CD4-positive, alpha-beta memory T cell (primary cell): ENCODE data around the gene ELMO2. TPM values are rescaled to one million over a fixed set of nuclear protein-coding genes. Genes with fewer than 3 reads are reported as not detected.

Experiments used
- CTCF ChIA-PET: fragments of 350-600 bp; sonication (Branson Sonifier 250); formaldehyde crosslinking; loops from one replicate; lab custom pipeline; 2021; ENCODE audit warnings: inconsistent platforms; ENCODE audit not compliant: partially characterized antibody; lab: Charles Lee
- POLR2A ChIA-PET: fragments of 350-600 bp; sonication (Branson Sonifier 250); formaldehyde crosslinking; loops from one replicate; lab custom pipeline; 2021; ENCODE audit not compliant: partially characterized antibody; lab: Charles Lee
- DNase-seq, 5 donors: peaks; one replicate each; pipeline versions ENCODE4 v3.0.0 to v3.0.0-alpha.2; 2020 to 2022; ENCODE audit warnings: mixed read lengths in 1 of 5
- H3K27ac ChIP-seq: one replicate; pipeline ENCODE4 v1.7.0; 2013; ENCODE audit warnings: low read depth, low read length
- H3K27me3 ChIP-seq: 2 replicates; pipeline ENCODE4 v1.7.0; 2013; ENCODE audit warnings: mild to moderate bottlenecking, low read length, moderate library complexity; ENCODE audit not compliant: insufficient read depth
- H3K36me3 ChIP-seq: 2 replicates; pipeline ENCODE4 v1.7.0; 2013; ENCODE audit warnings: mild to moderate bottlenecking, low read length, moderate library complexity; ENCODE audit not compliant: insufficient read depth
- H3K4me1 ChIP-seq: 2 replicates; pipeline ENCODE4 v1.7.0; 2013; ENCODE audit warnings: mild to moderate bottlenecking, low read length, moderate library complexity; ENCODE audit not compliant: insufficient read depth
- H3K4me3 ChIP-seq, 2 donors: one replicate each; pipeline ENCODE4 v1.7.0; 2013; ENCODE audit warnings: low read length in 2 of 2, mild to moderate bottlenecking in 1 of 2
- H3K9me3 ChIP-seq, 2 donors: one replicate each; pipeline ENCODE4 v1.7.0; 2013; ENCODE audit warnings: low read length in 2 of 2, control low read depth in 1 of 2; ENCODE audit not compliant: control insufficient read depth in 1 of 2
- H3K27ac Mint-ChIP-seq, 7 donors: one replicate each; pipeline ENCODE4 v1.8.0; 2020 to 2021; ENCODE audit warnings: mixed read lengths in 7 of 7, mild to moderate bottlenecking in 6 of 7, inconsistent platforms in 3 of 7, moderate library complexity in 3 of 7
- H3K27me3 Mint-ChIP-seq, 2 donors: one replicate each; pipeline ENCODE4 v1.8.0; 2020 to 2021; ENCODE audit warnings: mixed read lengths in 2 of 2
- H3K36me3 Mint-ChIP-seq, 2 donors: one replicate each; pipeline ENCODE4 v1.8.0; 2020 to 2021; ENCODE audit warnings: mixed read lengths in 2 of 2, inconsistent platforms in 1 of 2, mild to moderate bottlenecking in 1 of 2
- H3K4me1 Mint-ChIP-seq, 4 donors: one replicate each; pipeline ENCODE4 v1.8.0; 2020 to 2021; ENCODE audit warnings: mixed read lengths in 4 of 4, mild to moderate bottlenecking in 1 of 4
- H3K4me3 Mint-ChIP-seq, 8 donors: one replicate each; pipeline ENCODE4 v1.8.0; 2020 to 2021; ENCODE audit warnings: mixed read lengths in 8 of 8, mild to moderate bottlenecking in 7 of 8, moderate library complexity in 6 of 8, inconsistent platforms in 3 of 8
- H3K9me3 Mint-ChIP-seq, 8 donors: one replicate each; pipeline ENCODE4 v1.8.0; 2020 to 2021; ENCODE audit warnings: mixed read lengths in 8 of 8, mild to moderate bottlenecking in 5 of 8, inconsistent platforms in 3 of 8, moderate library complexity in 1 of 8
- intact Hi-C: fragments of 100-400 bp; cut with micrococcal nuclease; formaldehyde crosslinking; loops from one replicate; pipeline ENCODE4 v1.15.1; 2023
- polyA plus RNA-seq, 2 donors: library from polyadenylated mRNA; unstranded; fragments of 300-500 nt; fragmentation: Illumina TruSeq; gene quantifications; one replicate each; pipeline ENCODE4 v1.2.3, GENCODE V29; 2021
- total RNA-seq, 2 experiments: library from RNA; stranded (reverse); gene quantifications; one replicate each; pipeline ENCODE4 v1.2.3, GENCODE V29; 2021

The ELMO2 gene
- 10 to 100 TPM; 65.1 to 70.7 TPM for total RNA-seq
- 10 to 100 TPM; 52.5 to 98.9 TPM for polyA plus RNA-seq

GRCh38 chr20:46406200-46406985 lies at the start of gene ELMO2:
ELMO2 (minus strand) TSS chr20:46406615; CDS start chr20:46394482, 12,133 bp downstream.
- peaks cover 0 to 19% of the 10 kb centered on the region in 2 donors for H3K36me3 Mint-ChIP-seq

GRCh38 chr20:46455729-46456128 lies 49.3 kb upstream of the ELMO2 start:
- Histone ChIP-seq H3K36me3 (no peaks in the 10 kb centered on the region), H3K27me3 (no peaks in the 10 kb centered on the region), H3K4me1 (no peaks in the 10 kb centered on the region), H3K4me3 (no peak overlapping the region), H3K9me3 (peaks cover 0 to 10% of the 10 kb centered on the region in 2 donors), H3K27ac (no peak overlapping the region)
- peaks cover 0 to 13% (median under 1%) of the 10 kb centered on the region in 4 donors for H3K4me1 Mint-ChIP-seq
- no peak for DNase-seq
- H3K27me3 Mint-ChIP-seq = peaks cover 30 to 31% of the 10 kb centered on the region in 2 donors
- ChIA-PET CTCF (no interaction called here), POLR2A (no interaction called here)
- H3K27ac Mint-ChIP-seq = no peak overlapping the region
- H3K9me3 Mint-ChIP-seq = peaks cover 0 to 27% (median 22%) of the 10 kb centered on the region in 8 donors
- intact Hi-C loops = no loop called here
- peaks cover 10 to 15% of the 10 kb centered on the region in 2 donors for H3K36me3 Mint-ChIP-seq
- H3K4me3 Mint-ChIP-seq = no peak overlapping the region

More at GRCh38 chr20:46406200-46406985, at the start of gene ELMO2:
- H3K4me1 ChIP-seq = peaks cover 63% of the 10 kb centered on the region
- POLR2A ChIA-PET = interaction anchor here (0.7 to 3.4 kb wide), 12 partner anchors 19 to 1096 kb away, joined by 3 to 17 read pairs (median 3); partner anchors contain the start of genes PCIF1 and ZNF335
- no peaks in the 10 kb centered on the region for H3K36me3 ChIP-seq
- Mint-ChIP-seq H3K9me3 (no peaks in the 10 kb centered on the region), H3K4me3 (peak within 1 kb of the TSS; percentile 91 to 99 (median 96)), H3K27me3 (peaks cover 0 to 3% of the 10 kb centered on the region in 2 donors), H3K4me1 (peaks cover 49 to 83% (median 66%) of the 10 kb centered on the region in 4 donors), H3K27ac (peak within 1 kb of the TSS; percentile 96 to 99 (median 97))
- no peaks in the 10 kb centered on the region for H3K27me3 ChIP-seq
- no peaks in the 10 kb centered on the region for H3K9me3 ChIP-seq
- CTCF ChIA-PET = interaction anchor here (0.7 to 3.9 kb wide), 12 partner anchors 13 to 525 kb away, joined by 3 to 27 read pairs (median 3); partner anchors contain the start of genes CDH22 and ZSWIM1
- peak within 1 kb of the TSS; percentile 95 for H3K27ac ChIP-seq
- H3K4me3 ChIP-seq = peak within 1 kb of the TSS; percentile 64 to 73
- DNase-seq = peak; percentile 94 to 98 (median 95)
- intact Hi-C loops = loop anchor here (1.0 kb wide), 4 partner anchors 42 to 434 kb away; partner anchors contain the start of genes NCOA5, TP53RK and ZNF335

GRCh38 chr20:46446851-46447250 lies 40.4 kb upstream of the ELMO2 start:
- intact Hi-C loops = no loop called here
- Histone ChIP-seq H3K27me3 (no peaks in the 10 kb centered on the region), H3K36me3 (no peaks in the 10 kb centered on the region), H3K4me1 (no peaks in the 10 kb centered on the region), H3K9me3 (no peaks in the 10 kb centered on the region), H3K27ac (no peak overlapping the region), H3K4me3 (no peak overlapping the region)
- H3K4me1 Mint-ChIP-seq = peaks cover 0 to 1% (median 0%) of the 10 kb centered on the region in 4 donors
- CTCF ChIA-PET = no interaction called here
- peaks cover 22 to 26% of the 10 kb centered on the region in 2 donors for H3K27me3 Mint-ChIP-seq
- no peak overlapping the region for H3K4me3 Mint-ChIP-seq
- H3K27ac Mint-ChIP-seq = no peak overlapping the region
- POLR2A ChIA-PET = no interaction called here
- H3K9me3 Mint-ChIP-seq = peaks cover 0 to 5% (median under 1%) of the 10 kb centered on the region in 8 donors
- no peaks in the 10 kb centered on the region for H3K36me3 Mint-ChIP-seq
- no peak for DNase-seq

- no peak for DNase-seq
- Mint-ChIP-seq H3K27ac (no peak overlapping the region), H3K27me3 (peaks cover 20 to 25% of the 10 kb centered on the region in 2 donors), H3K36me3 (no peaks in the 10 kb centered on the region), H3K9me3 (peaks cover 0 to 5% (median 0%) of the 10 kb centered on the region in 8 donors), H3K4me3 (no peak overlapping the region), H3K4me1 (no peaks in the 10 kb centered on the region)
- intact Hi-C loops = no loop called here
- no peak overlapping the region for H3K27ac ChIP-seq
- no peaks in the 10 kb centered on the region for H3K9me3 ChIP-seq
- POLR2A ChIA-PET = no interaction called here
- H3K4me1 ChIP-seq = no peaks in the 10 kb centered on the region
- no peaks in the 10 kb centered on the region for H3K27me3 ChIP-seq
- H3K36me3 ChIP-seq = no peaks in the 10 kb centered on the region
- no peak overlapping the region for H3K4me3 ChIP-seq
- CTCF ChIA-PET = interaction anchor here (1.4 kb wide), 1 partner anchor 11 kb away, joined by 5 read pairs; no protein-coding TSS in a partner anchor
These were observed 33.4 kb upstream of the ELMO2 start for GRCh38 chr20:46439837-46440236.

- ChIA-PET CTCF (interaction anchor here (0.8 to 1.9 kb wide), 5 partner anchors 25 to 308 kb away, joined by 3 to 6 read pairs (median 3); no protein-coding TSS in a partner anchor), POLR2A (no interaction called here)
- no peak overlapping the region for H3K27ac Mint-ChIP-seq
- no peaks in the 10 kb centered on the region for H3K9me3 ChIP-seq
- no peaks in the 10 kb centered on the region for H3K36me3 Mint-ChIP-seq
- no peaks in the 10 kb centered on the region for H3K4me1 ChIP-seq
- intact Hi-C loops = loop anchor here (1.0 kb wide), 1 partner anchor 131 kb away; no protein-coding TSS in a partner anchor
- no peak overlapping the region for H3K27ac ChIP-seq
- H3K27me3 Mint-ChIP-seq = peaks cover 18 to 26% of the 10 kb centered on the region in 2 donors
- peak in 4 of 5 donors; percentile 18 to 29 (median 24) for DNase-seq
- no peaks in the 10 kb centered on the region for H3K27me3 ChIP-seq
- no peaks in the 10 kb centered on the region for H3K4me1 Mint-ChIP-seq
- no peaks in the 10 kb centered on the region for H3K9me3 Mint-ChIP-seq
- no peak overlapping the region for H3K4me3 ChIP-seq
- no peak overlapping the region for H3K4me3 Mint-ChIP-seq
- no peaks in the 10 kb centered on the region for H3K36me3 ChIP-seq
These were observed 31.8 kb upstream of the ELMO2 start for GRCh38 chr20:46438156-46438750.

GRCh38 chr20:46435146-46435545 lies 28.7 kb upstream of the ELMO2 start:
- no peaks in the 10 kb centered on the region for H3K36me3 Mint-ChIP-seq

GRCh38 chr20:46434597-46434996 lies 28.2 kb upstream of the ELMO2 start:
- Mint-ChIP-seq H3K27me3 (peaks cover 26 to 28% of the 10 kb centered on the region in 2 donors), H3K9me3 (no peaks in the 10 kb centered on the region), H3K27ac (no peak overlapping the region), H3K4me3 (no peak overlapping the region), H3K4me1 (no peaks in the 10 kb centered on the region), H3K36me3 (no peaks in the 10 kb centered on the region)
- Histone ChIP-seq H3K27ac (no peak overlapping the region), H3K27me3 (peaks cover 5% of the 10 kb centered on the region), H3K9me3 (no peaks in the 10 kb centered on the region), H3K4me3 (no peak overlapping the region), H3K36me3 (no peaks in the 10 kb centered on the region), H3K4me1 (no peaks in the 10 kb centered on the region)
- POLR2A ChIA-PET = interaction anchor here (0.5 kb wide), 1 partner anchor 308 kb away, joined by 3 read pairs; no protein-coding TSS in a partner anchor
- intact Hi-C loops = no loop called here
- no peak for DNase-seq
- CTCF ChIA-PET = no interaction called here

More at GRCh38 chr20:46435146-46435545, 28.7 kb upstream of the ELMO2 start:
- Mint-ChIP-seq H3K4me3 (no peak overlapping the region), H3K4me1 (no peaks in the 10 kb centered on the region), H3K9me3 (no peaks in the 10 kb centered on the region), H3K27ac (no peak overlapping the region), H3K27me3 (peaks cover 24% of the 10 kb centered on the region in 2 donors)
- DNase-seq = no peak
- H3K4me1 ChIP-seq = no peaks in the 10 kb centered on the region
- POLR2A ChIA-PET = no interaction called here
- no peak overlapping the region for H3K4me3 ChIP-seq
- intact Hi-C loops = no loop called here
- H3K27ac ChIP-seq = no peak overlapping the region
- H3K27me3 ChIP-seq = peaks cover 5% of the 10 kb centered on the region
- H3K36me3 ChIP-seq = no peaks in the 10 kb centered on the region
- CTCF ChIA-PET = no interaction called here
- no peaks in the 10 kb centered on the region for H3K9me3 ChIP-seq
